ENCODE data around the gene PCYT1A.

Gene PCYT1A

GRCh38 chr3:196198081-196198675 lies 89.3 kb downstream of the PCYT1A start:
- in situ Hi-C loops (cut with MboI; ENCODE audit: low pct_unique_long_range_greater_than_20kb, low sequenced_read_pairs, unreplicated experiment) = loop anchor here (10.0 kb wide), 1 partner anchor 123 kb away; no protein-coding TSS in a partner anchor
- DNase-seq (ENCODE audit: low spot score) = no peak
- no peak for TF ChIP-seq CTCF (IDR thresholded peaks at IDR 0.05; ENCODE audit: extremely low read depth, insufficient read depth, missing control alignments)

- in situ Hi-C loops (cut with MboI; ENCODE audit: low pct_unique_long_range_greater_than_20kb, low sequenced_read_pairs, unreplicated experiment) = loop anchor here (10.0 kb wide), 1 partner anchor 123 kb away; no protein-coding TSS in a partner anchor
- DNase-seq (ENCODE audit: low spot score) = no peak
Observed at GRCh38 chr3:196197524-196197923, 90.0 kb downstream of the PCYT1A start.

GRCh38 chr3:196195664-196196265 lies 91.8 kb downstream of the PCYT1A start:
- in situ Hi-C loops (cut with MboI; ENCODE audit: low pct_unique_long_range_greater_than_20kb, low sequenced_read_pairs, unreplicated experiment) = loop anchor here (10.0 kb wide), 1 partner anchor 121 kb away; no protein-coding TSS in a partner anchor
- no peak for TF ChIP-seq CTCF (IDR thresholded peaks at IDR 0.05; ENCODE audit: extremely low read depth, insufficient read depth, missing control alignments)
- no peak for DNase-seq (ENCODE audit: low spot score)

More at GRCh38 chr3:196197524-196197923, 90.0 kb downstream of the PCYT1A start:
- TF ChIP-seq CTCF (IDR thresholded peaks at IDR 0.05; ENCODE audit: extremely low read depth, insufficient read depth, missing control alignments) = no peak

- no peak for TF ChIP-seq CTCF (IDR thresholded peaks at IDR 0.05; ENCODE audit: extremely low read depth, insufficient read depth, missing control alignments)
- DNase-seq (ENCODE audit: low spot score) = no peak
- in situ Hi-C loops (cut with MboI; ENCODE audit: low pct_unique_long_range_greater_than_20kb, low sequenced_read_pairs, unreplicated experiment) = loop anchor here (10.0 kb wide), 1 partner anchor 120 kb away; no protein-coding TSS in a partner anchor
Observed at GRCh38 chr3:196194542-196194915, 93.0 kb downstream of the PCYT1A start.

- no peak for DNase-seq (ENCODE audit: low spot score)
- in situ Hi-C loops (cut with MboI; ENCODE audit: low pct_unique_long_range_greater_than_20kb, low sequenced_read_pairs, unreplicated experiment) = loop anchor here (10.0 kb wide), 1 partner anchor 119 kb away; no protein-coding TSS in a partner anchor
- TF ChIP-seq CTCF (IDR thresholded peaks at IDR 0.05; ENCODE audit: extremely low read depth, insufficient read depth, missing control alignments) = no peak
Observed at GRCh38 chr3:196193736-196194541, 93.6 kb downstream of the PCYT1A start.

- in situ Hi-C loops (cut with MboI; ENCODE audit: low pct_unique_long_range_greater_than_20kb, low sequenced_read_pairs, unreplicated experiment) = loop anchor here (10.0 kb wide), 1 partner anchor 118 kb away; no protein-coding TSS in a partner anchor
- DNase-seq (ENCODE audit: low spot score) = peak; percentile 22
- no peak for TF ChIP-seq CTCF (IDR thresholded peaks at IDR 0.05; ENCODE audit: extremely low read depth, insufficient read depth, missing control alignments)
Observed at GRCh38 chr3:196193133-196193735, 94.3 kb downstream of the PCYT1A start.
